CD4-positive, alpha-beta T cell (primary cell): ENCODE results near the gene GPSM3. TPM values are rescaled to one million over a fixed set of nuclear protein-coding genes. Genes with fewer than 3 reads are reported as not detected.
"Not testable (repeated sequence)": the region's sequence is repeated elsewhere in the genome, so short reads cannot be mapped to it uniquely, and the experiment has no call there.

Experiments
- ATAC-seq: fragments of 200-7000 bp; cut with Tn5 transposase; one replicate; pipeline ENCODE4 v1.10.0; 2022; ENCODE audit warnings: mild to moderate bottlenecking; ENCODE audit not compliant: poor library complexity
- CTCF ChIA-PET: fragments of 350-600 bp; sonication (Branson Sonifier 250); formaldehyde crosslinking; loops from one replicate; lab custom pipeline; 2021; ENCODE audit warnings: antibody characterized with exemption, inconsistent platforms; lab: Charles Lee
- POLR2A ChIA-PET: fragments of 350-600 bp; sonication (Branson Sonifier 250); formaldehyde crosslinking; loops from one replicate; lab custom pipeline; 2021; ENCODE audit warnings: antibody characterized with exemption, inconsistent platforms; lab: Charles Lee
- DNase-seq, 14 experiments: peaks; one replicate each; pipeline ENCODE4 v3.0.0-alpha.2; 2013 to 2020; ENCODE audit warnings: mixed read lengths in 2 of 14
- H3K27ac ChIP-seq, 2 donors: one replicate each; pipeline versions ENCODE4 v1.5.1 to v1.7.0; 2013; ENCODE audit warnings: low read length in 2 of 2, low read depth in 1 of 2, mild to moderate bottlenecking in 1 of 2
- H3K27me3 ChIP-seq, 2 experiments: 1 replicate in 1 of 2; 2 replicates in 1 of 2; pipeline versions ENCODE4 v1.6.1 to v1.7.0; 2013; ENCODE audit warnings: low read length in 2 of 2, control low read depth in 1 of 2, mild to moderate bottlenecking in 1 of 2, moderate library complexity in 1 of 2; ENCODE audit not compliant: insufficient read depth in 2 of 2, control insufficient read depth in 1 of 2
- H3K36me3 ChIP-seq: one replicate; pipeline ENCODE4 v1.6.1; 2013; ENCODE audit warnings: low read length, control low read depth; ENCODE audit not compliant: insufficient read depth
- H3K4me1 ChIP-seq: one replicate; pipeline ENCODE4 v1.6.1; 2013; ENCODE audit warnings: low read length, control low read depth; ENCODE audit not compliant: insufficient read depth
- H3K4me3 ChIP-seq: one replicate; pipeline ENCODE4 v1.5.1; 2013; ENCODE audit warnings: mild to moderate bottlenecking, low read length, moderate library complexity
- H3K9me3 ChIP-seq, 2 experiments: 1 replicate in 1 of 2; 2 replicates in 1 of 2; pipeline versions ENCODE4 v1.6.1 to v1.7.0; 2013; ENCODE audit warnings: low read length in 2 of 2, mild to moderate bottlenecking in 2 of 2, control low read depth in 1 of 2, moderate library complexity in 1 of 2; ENCODE audit not compliant: control insufficient read depth in 1 of 2, insufficient read depth in 1 of 2
- H3K27ac Mint-ChIP-seq: one replicate; pipeline ENCODE4 v1.8.0; 2020; ENCODE audit warnings: mixed read lengths
- H3K27me3 Mint-ChIP-seq: one replicate; pipeline ENCODE4 v1.8.0; 2021; ENCODE audit warnings: mixed read lengths
- H3K36me3 Mint-ChIP-seq: one replicate; pipeline ENCODE4 v1.8.0; 2021; ENCODE audit warnings: low read depth, mixed read lengths
- H3K4me1 Mint-ChIP-seq: one replicate; pipeline ENCODE4 v1.8.0; 2021; ENCODE audit warnings: low read depth, mixed read lengths
- H3K4me3 Mint-ChIP-seq: one replicate; pipeline ENCODE4 v1.8.0; 2020; ENCODE audit warnings: mild to moderate bottlenecking, mixed read lengths
- H3K9me3 Mint-ChIP-seq: one replicate; pipeline ENCODE4 v1.8.0; 2020; ENCODE audit warnings: mixed read lengths
- intact Hi-C, 2 experiments: fragments of 100-400 bp; cut with DNase I in 1 of 2; cut with micrococcal nuclease in 1 of 2; formaldehyde crosslinking; loops; one replicate each; pipeline versions ENCODE4 v1.15.1 to v1.9.0; 2023 to 2025; cut with DNase I, micrococcal nuclease
- total RNA-seq, 174 experiments: library from RNA in 2 of 174; stranded (reverse) in 2 of 174; gene quantifications; one replicate each; pipeline ENCODE4 v1.2.3 and lab custom pipeline; 2021 to 2026
- TF ChIP-seq, protein P1 (sequence below): fragments of 200-600 bp; IDR thresholded peaks from one replicate; pipeline ENCODE4 v1.8.0; 2022; ENCODE audit warnings: antibody characterized with exemption, mild to moderate bottlenecking

GPSM3 gene
- total RNA-seq, 2 experiments from 2014 or later: 190 to 202 TPM

DNA sequence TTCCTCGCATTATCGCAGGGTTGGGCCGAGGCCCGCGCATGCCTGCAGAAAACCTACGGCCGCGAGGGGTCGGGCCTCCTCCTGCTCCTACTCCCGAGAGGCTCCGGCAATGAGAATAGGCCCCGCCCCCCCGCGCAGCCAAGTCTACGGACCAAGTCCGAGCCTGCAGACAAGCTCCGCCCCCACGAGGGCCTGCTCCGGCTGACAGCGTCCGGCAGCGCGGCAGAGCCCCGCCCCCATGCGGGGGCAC, 3.1 kb upstream of the GPSM3 start:
- H3K27ac ChIP-seq: peak overlapping the region; percentile 87 to 100
- peaks cover 30% of the 10 kb centered on the region for H3K36me3 Mint-ChIP-seq
- peaks cover 48% of the 10 kb centered on the region for H3K4me1 Mint-ChIP-seq
- peak overlapping the region; percentile 96 for H3K27ac Mint-ChIP-seq
- ChIA-PET POLR2A (interaction anchor here (0.6 to 12.1 kb wide), 23 partner anchors 9 to 1581 kb away, joined by 3 to 242 read pairs (median 4); partner anchors contain the start of genes AGPAT1, ATF6B, DXO and FKBPL), CTCF (interaction anchor here (0.6 to 1.8 kb wide), 10 partner anchors 12 to 77 kb away, joined by 3 to 14 read pairs (median 5); partner anchors contain the start of genes AGPAT1, FKBPL, PRRT1 and RNF5)
- ATAC-seq: peak; percentile 82
- DNase-seq: peak in 13 of 14 experiments; percentile 97 to 100 (median 100)
- H3K4me3 Mint-ChIP-seq: peak overlapping the region; percentile 99
- H3K9me3 Mint-ChIP-seq: no peaks in the 10 kb centered on the region
- TF ChIP-seq, protein P1, sequence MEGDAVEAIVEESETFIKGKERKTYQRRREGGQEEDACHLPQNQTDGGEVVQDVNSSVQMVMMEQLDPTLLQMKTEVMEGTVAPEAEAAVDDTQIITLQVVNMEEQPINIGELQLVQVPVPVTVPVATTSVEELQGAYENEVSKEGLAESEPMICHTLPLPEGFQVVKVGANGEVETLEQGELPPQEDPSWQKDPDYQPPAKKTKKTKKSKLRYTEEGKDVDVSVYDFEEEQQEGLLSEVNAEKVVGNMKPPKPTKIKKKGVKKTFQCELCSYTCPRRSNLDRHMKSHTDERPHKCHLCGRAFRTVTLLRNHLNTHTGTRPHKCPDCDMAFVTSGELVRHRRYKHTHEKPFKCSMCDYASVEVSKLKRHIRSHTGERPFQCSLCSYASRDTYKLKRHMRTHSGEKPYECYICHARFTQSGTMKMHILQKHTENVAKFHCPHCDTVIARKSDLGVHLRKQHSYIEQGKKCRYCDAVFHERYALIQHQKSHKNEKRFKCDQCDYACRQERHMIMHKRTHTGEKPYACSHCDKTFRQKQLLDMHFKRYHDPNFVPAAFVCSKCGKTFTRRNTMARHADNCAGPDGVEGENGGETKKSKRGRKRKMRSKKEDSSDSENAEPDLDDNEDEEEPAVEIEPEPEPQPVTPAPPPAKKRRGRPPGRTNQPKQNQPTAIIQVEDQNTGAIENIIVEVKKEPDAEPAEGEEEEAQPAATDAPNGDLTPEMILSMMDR: peak; percentile 31
- no peaks in the 10 kb centered on the region for H3K9me3 ChIP-seq
- H3K4me1 ChIP-seq: peaks cover 52% of the 10 kb centered on the region
- H3K4me3 ChIP-seq: peak overlapping the region; percentile 100
- H3K36me3 ChIP-seq: peaks cover 9% of the 10 kb centered on the region
- intact Hi-C loops: loop anchor here (1.0 to 10.0 kb wide), 10 partner anchors 17 to 1981 kb away; partner anchors contain the start of genes AGPAT1 (in 1 of the 2), BRD2 (in 1 of the 2), C6orf47 (in 1 of the 2) and CSNK2B (in 1 of the 2)
- no peaks in the 10 kb centered on the region for H3K27me3 Mint-ChIP-seq
- no peaks in the 10 kb centered on the region for H3K27me3 ChIP-seq

- Mint-ChIP-seq H3K4me1 (peaks cover 48% of the 10 kb centered on the region), H3K4me3 (peak overlapping the region; percentile 99), H3K27ac (peak overlapping the region; percentile 96), H3K36me3 (peaks cover 36% of the 10 kb centered on the region), H3K27me3 (no peaks in the 10 kb centered on the region), H3K9me3 (no peaks in the 10 kb centered on the region)
- peaks cover 52% of the 10 kb centered on the region for H3K4me1 ChIP-seq
- H3K9me3 ChIP-seq: no peaks in the 10 kb centered on the region
- H3K4me3 ChIP-seq: peak overlapping the region; percentile 100
- intact Hi-C loops: loop anchor here (1.0 to 10.0 kb wide), 12 partner anchors 17 to 1980 kb away; partner anchors contain the start of genes AGPAT1 (in 1 of the 2), BRD2 (in 1 of the 2), C6orf47 (in 1 of the 2) and CSNK2B (in 1 of the 2)
- TF ChIP-seq, protein P1: peak; percentile 44
- H3K27ac ChIP-seq: peak overlapping the region; percentile 58 to 87
- no peaks in the 10 kb centered on the region for H3K27me3 ChIP-seq
- ATAC-seq: peak; percentile 4
- peaks cover 9% of the 10 kb centered on the region for H3K36me3 ChIP-seq
- POLR2A ChIA-PET: interaction anchor here (0.6 to 12.1 kb wide), 23 partner anchors 9 to 1580 kb away, joined by 3 to 242 read pairs (median 4); partner anchors contain the start of genes AGPAT1, ATF6B, DXO and FKBPL
- DNase-seq: peak in 4 of 14 experiments; percentile 41 to 73 (median 60)
- CTCF ChIA-PET: interaction anchor here (0.6 to 1.8 kb wide), 10 partner anchors 13 to 76 kb away, joined by 3 to 14 read pairs (median 5); partner anchors contain the start of genes AGPAT1, FKBPL, PRRT1 and RNF5
Measured at GRCh38 chr6:32194825-32195651, 2.6 kb upstream of the GPSM3 start.

DNA sequence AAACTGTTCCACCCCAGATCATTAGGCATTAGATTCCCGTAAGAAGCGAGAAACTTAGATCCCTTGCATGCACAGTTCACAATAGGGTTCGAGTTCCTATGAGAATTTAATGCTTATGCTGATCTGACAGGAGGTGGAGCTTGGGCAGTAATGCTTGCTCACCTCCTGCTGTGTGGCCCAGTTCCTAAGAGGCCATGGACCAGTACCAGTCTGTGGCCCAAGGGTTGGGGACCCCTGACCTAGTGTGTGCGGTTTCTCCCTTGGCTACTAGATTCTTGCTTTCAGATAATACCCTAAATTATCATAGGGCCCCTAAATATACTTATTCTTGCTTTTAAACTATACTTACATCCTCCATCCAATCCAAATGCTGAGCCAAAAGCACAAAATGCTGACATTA, 1.9 kb upstream of the GPSM3 start:
- Histone ChIP-seq H3K4me1 (peaks cover 54% of the 10 kb centered on the region), H3K27me3 (no peaks in the 10 kb centered on the region), H3K4me3 (no peak overlapping the region), H3K36me3 (peaks cover 9% of the 10 kb centered on the region), H3K9me3 (no peaks in the 10 kb centered on the region), H3K27ac (peak overlapping the region; percentile 58 to 87)
- peaks cover 39% of the 10 kb centered on the region for H3K36me3 Mint-ChIP-seq
- H3K27me3 Mint-ChIP-seq: no peaks in the 10 kb centered on the region
- peak overlapping the region; percentile 99 for H3K4me3 Mint-ChIP-seq
- peaks cover 48% of the 10 kb centered on the region for H3K4me1 Mint-ChIP-seq
- no peaks in the 10 kb centered on the region for H3K9me3 Mint-ChIP-seq
- intact Hi-C loops: loop anchor here (2.0 to 10.0 kb wide), 6 partner anchors 47 to 1980 kb away; partner anchors contain the start of genes C6orf47 (in 1 of the 2), CSNK2B (in 1 of the 2), EHMT2 (in 1 of the 2) and GPANK1 (in 1 of the 2)
- CTCF ChIA-PET: interaction anchor here (1.5 to 1.8 kb wide), 2 partner anchors 17 to 40 kb away, joined by 8 to 14 read pairs; partner anchors contain the start of genes AGPAT1 and RNF5
- TF ChIP-seq, protein P1: no peak
- POLR2A ChIA-PET: interaction anchor here (1.5 to 12.1 kb wide), 3 partner anchors 15 to 1077 kb away, joined by 7 to 242 read pairs (median 8); partner anchors contain the start of genes AGPAT1, FKBPL, RNF5 and RPS18
- H3K27ac Mint-ChIP-seq: peak overlapping the region; percentile 96
- ATAC-seq: no peak
- DNase-seq: peak in 1 of 14 experiments; percentile 31

- intact Hi-C loops: loop anchor here (2.0 to 10.0 kb wide), 5 partner anchors 46 to 1978 kb away; partner anchors contain the start of genes C6orf47 (in 1 of the 2), CSNK2B (in 1 of the 2), EHMT2 (in 1 of the 2) and GPANK1 (in 1 of the 2)
- peak overlapping the region; percentile 81 to 93 for H3K27ac ChIP-seq
- peak overlapping the region; percentile 96 for H3K27ac Mint-ChIP-seq
- H3K4me3 ChIP-seq: peak overlapping the region; percentile 96
- ATAC-seq, H3K27me3 ChIP-seq, H3K9me3 ChIP-seq, DNase-seq, CTCF ChIA-PET, H3K9me3 Mint-ChIP-seq, H3K27me3 Mint-ChIP-seq: not testable (repeated sequence)
- POLR2A ChIA-PET: interaction anchor here (0.9 to 12.1 kb wide), 12 partner anchors 12 to 1577 kb away, joined by 3 to 242 read pairs (median 5); partner anchors contain the start of genes AGPAT1, ATF6B, DXO and FKBPL
- H3K4me1 Mint-ChIP-seq: peaks cover 60% of the 10 kb centered on the region
- H3K36me3 Mint-ChIP-seq: peaks cover 52% of the 10 kb centered on the region
- H3K36me3 ChIP-seq: peaks cover 17% of the 10 kb centered on the region
- H3K4me3 Mint-ChIP-seq: peak overlapping the region; percentile 99
- H3K4me1 ChIP-seq: peaks cover 67% of the 10 kb centered on the region
Measured at GRCh38 chr6:32193096-32193495, 653 bp upstream of the GPSM3 start.
